Progenitor cell of endocrine pancreas (in vitro differentiated cells): ENCODE measurements around the gene ELF2. TPM values are rescaled to one million over a fixed set of nuclear protein-coding genes. Genes with fewer than 3 reads are reported as not detected.

ENCODE experiments used
- DNase-seq: peaks from one replicate; pipeline ENCODE4 v3.0.0; 2021; ENCODE audit warnings: low spot score; ENCODE audit not compliant: unreplicated experiment
- H3K27ac Mint-ChIP-seq: 2 replicates; pipeline ENCODE4 v1.8.0; 2021; ENCODE audit warnings: mild to moderate bottlenecking, moderate library complexity, mixed read lengths
- H3K27me3 Mint-ChIP-seq: 2 replicates; pipeline ENCODE4 v1.8.0; 2021; ENCODE audit warnings: mixed read lengths
- H3K36me3 Mint-ChIP-seq: 2 replicates; pipeline ENCODE4 v1.8.0; 2022; ENCODE audit warnings: mixed read lengths; ENCODE audit not compliant: insufficient read depth
- H3K4me1 Mint-ChIP-seq: 2 replicates; pipeline ENCODE4 v1.8.0; 2021; ENCODE audit warnings: low read depth, mixed read lengths
- H3K4me3 Mint-ChIP-seq: 2 replicates; pipeline ENCODE4 v1.8.0; 2021; ENCODE audit warnings: low read depth, mild to moderate bottlenecking, moderate library complexity, mixed read lengths
- H3K9me3 Mint-ChIP-seq: 2 replicates; pipeline ENCODE4 v1.8.0; 2021; ENCODE audit warnings: low read depth, mixed read lengths
- CTCF ChIP-seq: fragments of 200-600 bp; sonication (generic); IDR thresholded peaks from one replicate; pipeline ENCODE4 v1.5.0; 2021; ENCODE audit warnings: antibody characterized with exemption, mild to moderate bottlenecking; ENCODE audit not compliant: unreplicated experiment
- total RNA-seq: library from RNA; stranded (reverse); gene quantifications from 2 replicates; pipeline ENCODE4 v1.2.1, GENCODE V29; 2021

ELF2 gene
- total RNA-seq, 1 donor from 2014 or later, result 56.5 TPM

- H3K27ac Mint-ChIP-seq, result no peak overlapping the region
- no peak for TF ChIP-seq CTCF
Measured at GRCh38 chr4:139184129-139184528, 7.1 kb upstream of the ELF2 start.

DNA sequence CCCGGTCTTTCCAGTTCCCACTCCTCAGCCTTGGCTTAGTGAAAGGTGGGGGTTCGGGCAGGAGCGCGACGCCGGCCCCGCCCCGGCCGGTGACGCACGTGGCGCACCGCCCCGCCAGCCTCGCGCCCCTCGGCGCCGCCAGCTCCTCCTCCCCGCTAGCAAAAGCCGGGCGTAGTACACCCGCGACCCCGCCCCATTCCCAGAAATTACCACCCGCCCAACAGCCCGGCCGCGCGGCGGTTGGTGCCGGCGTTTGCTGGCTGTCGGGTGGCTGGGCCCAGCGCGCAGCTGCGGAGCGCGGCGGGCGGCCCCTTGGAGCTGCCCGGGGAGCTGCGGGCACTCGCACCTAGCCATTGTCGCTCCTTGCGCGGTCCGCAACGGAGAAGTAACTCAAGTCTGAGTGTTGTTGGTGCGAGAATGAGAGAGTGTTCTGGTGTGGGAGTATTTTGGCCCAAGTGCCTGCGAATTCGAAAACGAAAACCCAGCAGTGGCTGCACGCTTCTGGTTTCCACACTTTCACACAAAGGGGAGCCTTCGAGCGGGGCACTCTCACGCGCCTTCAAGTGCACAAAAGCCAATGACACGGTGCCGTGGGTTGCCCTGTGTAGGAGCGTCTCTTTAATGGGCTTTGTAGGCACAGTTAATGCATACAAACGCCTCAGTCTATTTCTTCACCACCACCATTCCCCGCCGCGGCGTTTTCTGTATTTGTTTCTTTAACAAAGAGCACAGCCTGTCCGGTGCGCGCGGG is 1.0 kb upstream of the ELF2 start:
- H3K4me1 Mint-ChIP-seq, result peaks cover 10% of the 10 kb centered on the region
- no peaks in the 10 kb centered on the region for H3K27me3 Mint-ChIP-seq
- no peaks in the 10 kb centered on the region for H3K36me3 Mint-ChIP-seq
- no peak for TF ChIP-seq CTCF
- peak overlapping the region; percentile 83 for H3K4me3 Mint-ChIP-seq
- H3K27ac Mint-ChIP-seq, result peak overlapping the region; percentile 99
- DNase-seq, result peak; percentile 94
- no peaks in the 10 kb centered on the region for H3K9me3 Mint-ChIP-seq

More at GRCh38 chr4:139184129-139184528, 7.1 kb upstream of the ELF2 start:
- no peak for DNase-seq
- no peak overlapping the region for H3K4me3 Mint-ChIP-seq
- no peaks in the 10 kb centered on the region for H3K9me3 Mint-ChIP-seq
- peaks cover 2% of the 10 kb centered on the region for H3K4me1 Mint-ChIP-seq
- H3K36me3 Mint-ChIP-seq, result no peaks in the 10 kb centered on the region
- H3K27me3 Mint-ChIP-seq, result no peaks in the 10 kb centered on the region

GRCh38 chr4:139176302-139177048 is 543 bp downstream of the ELF2 start:
- Mint-ChIP-seq H3K27ac (peak overlapping the region; percentile 99), H3K4me3 (peak overlapping the region; percentile 93), H3K36me3 (no peaks in the 10 kb centered on the region), H3K9me3 (no peaks in the 10 kb centered on the region), H3K4me1 (peaks cover 17% of the 10 kb centered on the region), H3K27me3 (no peaks in the 10 kb centered on the region)
- peak; percentile 73 for DNase-seq
- TF ChIP-seq CTCF, result no peak

- DNase-seq, result no peak
- no peak for TF ChIP-seq CTCF
- Mint-ChIP-seq H3K4me1 (peaks cover 17% of the 10 kb centered on the region), H3K27me3 (no peaks in the 10 kb centered on the region), H3K27ac (peak overlapping the region; percentile 99), H3K9me3 (no peaks in the 10 kb centered on the region), H3K4me3 (peak overlapping the region; percentile 93), H3K36me3 (no peaks in the 10 kb centered on the region)
Measured at GRCh38 chr4:139175646-139176301, 1.2 kb downstream of the ELF2 start.
